Esophagus squamous epithelium (tissue), 4 donors: ENCODE measurements around the gene NCOA1.

ENCODE experiments used
- POLR2A ChIP-seq, 4 donors: fragments of 450-650 bp; IDR thresholded peaks; one replicate each; pipeline ENCODE4 v1.6.1; 2017; ENCODE audit warnings: antibody characterized with exemption in 4 of 4, mild to moderate bottlenecking in 4 of 4, moderate library complexity in 3 of 4
- TF ChIP-seq, protein P1 (sequence below), 6 experiments: fragments of 450-650 bp in 4 of 6; fragments of 200-600 bp in 2 of 6; sonication (generic) in 2 of 6; IDR thresholded peaks; one replicate each; pipeline ENCODE4 v1.5.1; 2016 to 2019; ENCODE audit warnings: antibody characterized with exemption in 6 of 6, mild to moderate bottlenecking in 4 of 6, moderate library complexity in 4 of 6

- TF ChIP-seq, protein P1, sequence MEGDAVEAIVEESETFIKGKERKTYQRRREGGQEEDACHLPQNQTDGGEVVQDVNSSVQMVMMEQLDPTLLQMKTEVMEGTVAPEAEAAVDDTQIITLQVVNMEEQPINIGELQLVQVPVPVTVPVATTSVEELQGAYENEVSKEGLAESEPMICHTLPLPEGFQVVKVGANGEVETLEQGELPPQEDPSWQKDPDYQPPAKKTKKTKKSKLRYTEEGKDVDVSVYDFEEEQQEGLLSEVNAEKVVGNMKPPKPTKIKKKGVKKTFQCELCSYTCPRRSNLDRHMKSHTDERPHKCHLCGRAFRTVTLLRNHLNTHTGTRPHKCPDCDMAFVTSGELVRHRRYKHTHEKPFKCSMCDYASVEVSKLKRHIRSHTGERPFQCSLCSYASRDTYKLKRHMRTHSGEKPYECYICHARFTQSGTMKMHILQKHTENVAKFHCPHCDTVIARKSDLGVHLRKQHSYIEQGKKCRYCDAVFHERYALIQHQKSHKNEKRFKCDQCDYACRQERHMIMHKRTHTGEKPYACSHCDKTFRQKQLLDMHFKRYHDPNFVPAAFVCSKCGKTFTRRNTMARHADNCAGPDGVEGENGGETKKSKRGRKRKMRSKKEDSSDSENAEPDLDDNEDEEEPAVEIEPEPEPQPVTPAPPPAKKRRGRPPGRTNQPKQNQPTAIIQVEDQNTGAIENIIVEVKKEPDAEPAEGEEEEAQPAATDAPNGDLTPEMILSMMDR (IDR thresholded peaks at IDR 0.05) = no peak
- TF ChIP-seq POLR2A (IDR thresholded peaks at IDR 0.05) = no peak
Measured at GRCh38 chr2:24542269-24542872, 51.3 kb downstream of the NCOA1 start.
